Small intestine (tissue), 7 donors: Measurements from ENCODE around the gene FLNC. TPM values are rescaled to one million over a fixed set of nuclear protein-coding genes. Genes with fewer than 3 reads are reported as not detected.
A peak's percentile ranks its signal among the peaks of the same experiment; 100 is the strongest.

ENCODE experiments used
- DNase-seq, 2 donors: peaks; one replicate each; pipeline versions ENCODE4 v3.0.0 to v3.0.0-alpha.2; 2013
- FAIRE-seq: peaks from 2 replicates; lab custom pipeline; 2012; peaks lifted over from hg19 to GRCh38; lab: Jason Lieb, UNC
- H3K27ac ChIP-seq, 3 donors: one replicate each; pipeline ENCODE4 v1.5.1; 2013; ENCODE audit warnings: low read length in 2 of 3, mild to moderate bottlenecking in 2 of 3, control low read depth in 1 of 3, inconsistent platforms in 1 of 3, low read depth in 1 of 3, moderate library complexity in 1 of 3
- H3K27me3 ChIP-seq, 3 donors: one replicate each; pipeline ENCODE4 v1.6.1; 2013; ENCODE audit warnings: low read length in 3 of 3, inconsistent platforms in 1 of 3; ENCODE audit not compliant: control insufficient read depth in 3 of 3, insufficient read depth in 3 of 3
- H3K36me3 ChIP-seq, 3 donors: one replicate each; pipeline ENCODE4 v1.6.1; 2013; ENCODE audit warnings: low read length in 3 of 3, inconsistent platforms in 1 of 3, low read depth in 1 of 3, mild to moderate bottlenecking in 1 of 3, moderate library complexity in 1 of 3; ENCODE audit not compliant: control insufficient read depth in 3 of 3, insufficient read depth in 2 of 3
- H3K4me1 ChIP-seq, 3 donors: one replicate each; pipeline ENCODE4 v1.6.1; 2013; ENCODE audit warnings: low read length in 2 of 3, inconsistent platforms in 1 of 3, low read depth in 1 of 3, mild to moderate bottlenecking in 1 of 3, moderate library complexity in 1 of 3; ENCODE audit not compliant: control insufficient read depth in 3 of 3, insufficient read depth in 2 of 3
- H3K4me3 ChIP-seq, 3 donors: one replicate each; pipeline ENCODE4 v1.5.1; 2013; ENCODE audit warnings: low read length in 3 of 3, control low read depth in 1 of 3, inconsistent platforms in 1 of 3, low read depth in 1 of 3, mild to moderate bottlenecking in 1 of 3, moderate library complexity in 1 of 3
- H3K9me3 ChIP-seq, 2 donors: one replicate each; pipeline ENCODE4 v1.6.1; 2013; ENCODE audit warnings: low read depth in 1 of 2, low read length in 1 of 2; ENCODE audit not compliant: control insufficient read depth in 2 of 2, insufficient read depth in 1 of 2
- WGBS, 3 donors: extraction: QIAGEN DNeasy Blood & Tissue Kit; methylation state at CpG; one replicate each; pipeline ENCODE4 v1.1.7; 2013; 5-methylcytosine and 5-hydroxymethylcytosine counted together
- polyA plus RNA-seq, 4 donors: library from polyadenylated mRNA; stranded (reverse) in 3 of 4; unstranded in 1 of 4; fragments of 200-250 nt in 3 of 4; fragments of 120-200 nt in 1 of 4; gene quantifications; one replicate each; pipeline versions ENCODE4 v1.2.1 to v1.2.3, GENCODE V29; 2013
- donor health status: healthy with polysubstance abuse.
- donor health status: control.
- donor health status: control.
- donor health status: Bipolar disorder and iron deficiency.
- donor health status: healthy.

FLNC gene
- polyA plus RNA-seq, 4 donors, result 8.1 to 31.9 (median 11.5) TPM

DNA sequence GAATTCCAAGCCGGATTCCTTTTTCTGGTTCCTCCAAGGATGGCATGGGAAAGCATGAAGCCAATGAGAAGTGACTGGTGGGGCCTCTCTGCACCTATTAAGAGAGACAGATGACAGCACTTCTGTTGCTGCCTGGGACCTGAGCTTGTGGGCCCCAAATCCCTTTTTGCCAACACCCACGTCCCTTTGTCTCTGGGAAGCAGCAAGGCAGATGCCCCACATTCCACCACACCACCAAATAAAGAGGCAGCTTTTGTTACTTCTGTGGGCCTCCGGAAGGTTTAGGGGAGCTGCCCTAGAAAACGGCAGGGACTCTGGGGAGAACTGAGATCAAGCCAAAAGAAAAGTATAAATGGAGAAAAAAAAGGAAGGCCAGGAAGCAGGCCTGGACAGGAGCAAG is 35.1 kb upstream of the FLNC start:
- 87 to 91% (median 90%) methylated on average over 4 of the region's 4 CpGs for WGBS, 3 donors
- FAIRE-seq, result no peak
- H3K27me3 ChIP-seq, result peaks cover 0 to 24% (median 0%) of the 10 kb centered on the region in 3 donors

DNA sequence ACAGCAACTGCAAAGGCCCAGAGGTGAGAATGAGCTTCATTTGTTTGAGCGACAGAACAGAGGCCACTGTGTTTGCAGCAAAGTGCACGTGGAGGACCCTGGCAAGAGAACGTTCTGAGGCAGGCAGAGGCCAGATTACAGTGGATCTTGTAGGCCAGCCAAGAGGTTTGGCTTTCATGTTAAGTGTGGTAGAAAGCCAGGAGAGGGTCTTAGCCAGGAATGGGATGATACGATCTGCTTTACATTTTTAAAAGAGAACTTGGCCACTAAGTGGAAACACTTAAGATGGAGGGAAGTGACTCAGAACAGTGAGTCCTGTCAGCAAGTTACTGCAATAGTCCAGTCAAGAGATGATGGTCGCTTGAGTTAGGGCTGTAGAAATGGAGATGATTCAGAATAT is 33.9 kb upstream of the FLNC start:
- peaks cover 0 to 12% (median 0%) of the 10 kb centered on the region in 3 donors for H3K4me1 ChIP-seq
- no peak for FAIRE-seq
- WGBS, 3 donors, result 69 to 88% (median 88%) methylated on average over 5 of the region's 5 CpGs
- no peaks in the 10 kb centered on the region for H3K9me3 ChIP-seq
- H3K27me3 ChIP-seq, result peaks cover 0 to 18% (median 0%) of the 10 kb centered on the region in 3 donors
- DNase-seq, result no peak
- peaks cover 0 to 2% (median 0%) of the 10 kb centered on the region in 3 donors for H3K36me3 ChIP-seq
- no peak overlapping the region for H3K27ac ChIP-seq
- H3K4me3 ChIP-seq, result no peak overlapping the region

More for the DNA sequence above, 35.1 kb upstream of the FLNC start:
- H3K36me3 ChIP-seq, result peaks cover 0 to 2% (median 0%) of the 10 kb centered on the region in 3 donors
- DNase-seq, result no peak
- H3K4me3 ChIP-seq, result no peak overlapping the region
- no peaks in the 10 kb centered on the region for H3K9me3 ChIP-seq
- peaks cover 0 to 13% (median 0%) of the 10 kb centered on the region in 3 donors for H3K4me1 ChIP-seq
- no peak overlapping the region for H3K27ac ChIP-seq

DNA sequence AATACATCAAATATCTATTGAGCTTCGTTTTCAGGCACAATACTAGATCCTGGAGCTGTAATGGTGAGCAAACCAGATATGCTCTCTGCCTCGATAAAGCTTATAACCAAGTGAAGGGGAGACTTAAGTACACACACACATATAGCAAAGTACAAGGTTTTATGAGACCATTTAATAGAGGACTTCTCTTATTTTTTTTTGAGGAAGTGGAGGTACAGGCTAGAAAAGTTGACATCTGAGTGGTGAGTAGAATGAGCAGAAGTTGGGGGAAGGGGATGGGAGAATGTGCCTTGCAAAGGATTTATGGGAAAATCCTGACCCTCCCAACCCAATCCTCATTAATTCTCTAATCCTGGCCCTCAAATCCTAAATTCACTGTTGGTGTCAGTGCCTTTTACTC is 30.8 kb upstream of the FLNC start:
- H3K27ac ChIP-seq, result no peak overlapping the region
- no peak overlapping the region for H3K4me3 ChIP-seq
- FAIRE-seq, result no peak
- H3K27me3 ChIP-seq, result no peaks in the 10 kb centered on the region
- H3K9me3 ChIP-seq, result no peaks in the 10 kb centered on the region
- 65 to 81% (median 78%) methylated on average over 2 of the region's 2 CpGs for WGBS, 3 donors
- H3K36me3 ChIP-seq, result no peaks in the 10 kb centered on the region
- no peak for DNase-seq
- H3K4me1 ChIP-seq, result peaks cover 0 to 5% (median 0%) of the 10 kb centered on the region in 3 donors

DNA sequence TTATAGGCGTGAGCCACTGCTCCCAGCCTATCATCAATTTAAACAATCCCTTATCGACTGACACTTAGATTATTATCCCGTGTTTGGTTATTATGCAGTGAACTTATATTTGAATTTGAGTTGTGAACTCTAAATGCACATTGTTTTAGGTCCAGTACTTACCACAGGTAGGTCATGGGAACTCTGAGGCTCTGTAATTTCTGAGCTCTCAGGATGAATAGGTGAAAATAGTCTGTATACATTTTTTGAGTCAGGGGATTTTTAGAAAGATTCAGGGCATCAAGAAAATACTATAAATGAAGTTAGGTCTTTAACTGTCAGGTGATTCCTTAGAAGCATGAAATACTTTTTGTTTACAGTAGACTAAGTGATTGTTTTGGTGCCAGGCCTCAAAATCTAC is 29.6 kb upstream of the FLNC start:
- DNase-seq (no peak), FAIRE-seq (no peak)
- no peaks in the 10 kb centered on the region for H3K9me3 ChIP-seq
- WGBS, 3 donors, result 61 to 81% (median 66%) methylated on average over 3 of the region's 3 CpGs
- peaks cover 0 to 5% (median 0%) of the 10 kb centered on the region in 3 donors for H3K4me1 ChIP-seq
- H3K4me3 ChIP-seq, result no peak overlapping the region
- H3K27me3 ChIP-seq, result no peaks in the 10 kb centered on the region
- peaks cover 0 to 3% (median 0%) of the 10 kb centered on the region in 3 donors for H3K36me3 ChIP-seq
- H3K27ac ChIP-seq, result no peak overlapping the region

DNA sequence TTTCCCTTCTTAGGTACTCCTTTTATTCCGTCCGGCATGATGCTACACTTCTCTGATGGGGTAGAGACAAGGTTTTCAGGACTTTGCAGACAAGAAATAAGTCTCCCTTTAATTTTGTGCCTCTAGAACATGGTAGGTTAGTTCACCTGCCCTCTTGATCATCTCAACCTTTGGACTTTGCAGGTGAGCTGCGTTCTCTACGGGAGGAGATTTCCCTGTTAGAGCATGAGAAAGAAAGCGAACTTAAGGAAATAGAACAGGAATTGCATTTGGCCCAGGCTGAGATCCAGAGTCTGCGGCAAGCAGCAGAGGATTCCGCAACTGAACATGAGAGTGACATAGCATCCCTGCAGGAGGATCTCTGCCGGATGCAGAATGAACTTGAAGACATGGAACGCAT is 29.2 kb upstream of the FLNC start:
- Histone ChIP-seq H3K9me3 (no peaks in the 10 kb centered on the region), H3K27me3 (no peaks in the 10 kb centered on the region), H3K4me1 (peaks cover 0 to 5% (median 0%) of the 10 kb centered on the region in 3 donors), H3K4me3 (peak overlapping the region in 1 of 3 donors; percentile 26), H3K27ac (no peak overlapping the region), H3K36me3 (peaks cover 0 to 3% (median 0%) of the 10 kb centered on the region in 3 donors)
- 29 to 73% (median 43%) methylated on average over 9 of the region's 9 CpGs for WGBS, 3 donors
- DNase-seq, result peak; percentile 84 to 91
- no peak for FAIRE-seq

DNA sequence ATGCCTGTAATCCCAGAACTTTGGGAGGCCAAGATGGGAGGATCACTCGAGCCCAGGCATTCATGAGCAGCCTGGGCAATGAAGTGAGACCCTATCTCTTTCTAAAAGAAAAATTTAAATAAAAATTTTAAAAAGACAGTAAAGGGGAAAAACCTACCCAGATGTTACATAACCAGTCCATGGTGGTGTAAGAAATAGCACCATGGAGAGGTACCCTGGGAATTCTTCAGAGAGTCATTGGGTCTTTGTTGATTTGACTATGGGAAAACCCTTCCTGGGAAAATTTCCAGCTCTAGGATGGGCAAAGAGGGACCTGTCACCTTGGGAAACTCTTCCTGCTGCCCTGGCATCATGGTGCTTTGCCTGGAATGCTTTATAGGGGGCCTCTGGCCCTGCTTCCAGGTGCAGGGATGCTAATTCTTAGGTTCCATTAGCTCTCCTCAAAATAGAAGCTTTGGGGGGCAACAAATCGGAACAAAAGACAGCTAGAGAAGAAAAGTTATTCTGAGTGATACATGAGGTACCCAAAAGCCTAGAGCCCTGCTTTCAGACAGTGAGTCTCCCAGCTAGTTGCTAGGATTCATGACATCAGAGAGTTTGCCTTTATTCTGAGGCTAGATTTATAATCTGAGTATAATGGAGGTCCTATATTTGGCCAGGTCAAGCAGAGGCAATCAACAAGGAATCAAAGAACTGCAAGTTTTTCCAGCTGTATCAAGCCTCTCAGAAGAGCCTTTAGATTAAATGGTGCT is 28.4 kb upstream of the FLNC start:
- Histone ChIP-seq H3K9me3 (no peaks in the 10 kb centered on the region), H3K27me3 (no peaks in the 10 kb centered on the region), H3K4me1 (peaks cover 0 to 5% (median 0%) of the 10 kb centered on the region in 3 donors), H3K36me3 (peaks cover 0 to 3% (median 0%) of the 10 kb centered on the region in 3 donors), H3K4me3 (no peak overlapping the region), H3K27ac (no peak overlapping the region)
- no peak for DNase-seq
- FAIRE-seq, result no peak
- 78 to 84% (median 79%) methylated on average over 2 of the region's 2 CpGs for WGBS, 3 donors

DNA sequence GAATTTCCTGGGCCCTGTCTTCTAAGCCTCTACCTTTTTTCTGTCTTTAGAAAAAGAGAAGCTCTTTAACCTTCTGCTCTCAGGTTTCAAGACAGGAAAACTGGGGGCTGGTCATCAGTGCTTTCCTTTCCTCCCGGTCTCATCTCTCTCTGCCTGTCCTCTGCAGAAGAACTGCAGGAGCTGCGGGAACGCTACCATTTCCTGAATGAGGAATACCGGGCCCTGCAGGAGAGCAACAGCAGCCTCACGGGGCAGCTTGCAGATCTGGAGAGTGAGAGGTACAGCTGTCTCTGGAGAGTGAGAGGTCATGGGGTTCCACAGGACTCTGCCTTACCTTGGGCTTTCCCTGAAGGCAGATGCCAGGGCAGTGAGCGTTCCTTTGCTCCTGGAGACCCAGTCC is 25.7 kb upstream of the FLNC start:
- no peak overlapping the region for H3K4me3 ChIP-seq
- peaks cover 0 to 3% (median 0%) of the 10 kb centered on the region in 3 donors for H3K36me3 ChIP-seq
- no peak overlapping the region for H3K27ac ChIP-seq
- H3K9me3 ChIP-seq, result no peaks in the 10 kb centered on the region
- WGBS, 3 donors, result 83 to 86% (median 85%) methylated on average over 6 of the region's 6 CpGs
- DNase-seq, result no peak
- FAIRE-seq, result no peak
- peaks cover 0 to 5% (median 0%) of the 10 kb centered on the region in 3 donors for H3K4me1 ChIP-seq
- H3K27me3 ChIP-seq, result no peaks in the 10 kb centered on the region

DNA sequence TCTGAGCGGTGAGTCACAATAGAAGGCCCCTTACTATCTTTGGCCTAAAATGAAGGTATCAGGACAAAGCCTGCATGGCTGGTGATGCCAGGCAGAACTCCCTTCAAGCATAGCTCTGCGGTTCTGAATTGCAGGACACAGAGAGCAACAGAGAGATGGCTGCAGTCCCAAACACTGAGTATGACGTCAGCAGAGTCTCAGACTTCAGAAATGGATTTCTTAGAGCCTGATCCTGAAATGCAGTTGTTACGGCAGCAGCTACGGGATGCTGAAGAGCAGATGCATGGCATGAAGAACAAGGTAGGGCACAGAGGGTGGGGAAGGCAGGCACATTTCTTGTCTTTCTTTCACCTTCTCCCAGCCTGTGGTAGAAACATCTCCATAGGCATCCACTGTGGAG is 25.0 kb upstream of the FLNC start:
- Histone ChIP-seq H3K36me3 (peaks cover 0 to 5% (median 0%) of the 10 kb centered on the region in 3 donors), H3K4me3 (no peak overlapping the region), H3K4me1 (peaks cover 0 to 5% (median 0%) of the 10 kb centered on the region in 3 donors), H3K27ac (no peak overlapping the region), H3K27me3 (no peaks in the 10 kb centered on the region), H3K9me3 (no peaks in the 10 kb centered on the region)
- DNase-seq, result no peak
- WGBS, 3 donors, result 92 to 94% (median 93%) methylated on average over 5 of the region's 5 CpGs
- FAIRE-seq, result no peak
